Measurements from ENCODE around the gene RTN4RL1.

RTN4RL1 gene

GRCh38 chr17:2063261-2064146, 38.4 kb upstream of the RTN4RL1 start:
- Mint-ChIP-seq H3K27me3 (peaks cover 12% of the 10 kb centered on the region), H3K4me1 (peaks cover 17% of the 10 kb centered on the region), H3K4me3 (no peak overlapping the region), H3K27ac (peak overlapping the region; percentile 29), H3K9me3 (no peaks in the 10 kb centered on the region), H3K36me3 (ENCODE audit: low read depth) (peaks cover 43% of the 10 kb centered on the region)
- DNase-seq = no peak
- no peak for ATAC-seq

- ATAC-seq (no peak), DNase-seq (no peak)
- Mint-ChIP-seq H3K36me3 (ENCODE audit: low read depth) (peaks cover 43% of the 10 kb centered on the region), H3K27ac (no peak overlapping the region), H3K27me3 (peaks cover 15% of the 10 kb centered on the region), H3K9me3 (no peaks in the 10 kb centered on the region), H3K4me3 (no peak overlapping the region), H3K4me1 (peaks cover 15% of the 10 kb centered on the region)
Observed at GRCh38 chr17:2062571-2063183, 37.5 kb upstream of the RTN4RL1 start.

GRCh38 chr17:2061441-2061958, 36.4 kb upstream of the RTN4RL1 start:
- peaks cover 41% of the 10 kb centered on the region for H3K36me3 Mint-ChIP-seq (ENCODE audit: low read depth)
- no peak for ATAC-seq
- peaks cover 17% of the 10 kb centered on the region for H3K4me1 Mint-ChIP-seq
- no peak for DNase-seq
- no peak overlapping the region for H3K4me3 Mint-ChIP-seq
- no peak overlapping the region for H3K27ac Mint-ChIP-seq
- H3K27me3 Mint-ChIP-seq = peaks cover 15% of the 10 kb centered on the region
- H3K9me3 Mint-ChIP-seq = no peaks in the 10 kb centered on the region

- no peak for ATAC-seq
- Mint-ChIP-seq H3K9me3 (no peaks in the 10 kb centered on the region), H3K36me3 (ENCODE audit: low read depth) (peaks cover 37% of the 10 kb centered on the region), H3K4me1 (peaks cover 18% of the 10 kb centered on the region), H3K27ac (no peak overlapping the region), H3K27me3 (peaks cover 15% of the 10 kb centered on the region), H3K4me3 (no peak overlapping the region)
- DNase-seq = no peak
Observed at GRCh38 chr17:2060681-2061440, 35.7 kb upstream of the RTN4RL1 start.

GRCh38 chr17:2060385-2060658, 35.2 kb upstream of the RTN4RL1 start:
- Mint-ChIP-seq H3K4me1 (peaks cover 18% of the 10 kb centered on the region), H3K36me3 (ENCODE audit: low read depth) (peaks cover 37% of the 10 kb centered on the region), H3K27me3 (peaks cover 15% of the 10 kb centered on the region), H3K27ac (no peak overlapping the region), H3K9me3 (no peaks in the 10 kb centered on the region), H3K4me3 (no peak overlapping the region)
- no peak for ATAC-seq
- no peak for DNase-seq

GRCh38 chr17:2059547-2060384, 34.6 kb upstream of the RTN4RL1 start:
- ATAC-seq = no peak
- Mint-ChIP-seq H3K27ac (no peak overlapping the region), H3K9me3 (no peaks in the 10 kb centered on the region), H3K4me1 (peaks cover 16% of the 10 kb centered on the region), H3K4me3 (no peak overlapping the region), H3K36me3 (ENCODE audit: low read depth) (peaks cover 35% of the 10 kb centered on the region), H3K27me3 (peaks cover 15% of the 10 kb centered on the region)
- no peak for DNase-seq

GRCh38 chr17:2058586-2059546, 33.7 kb upstream of the RTN4RL1 start:
- Mint-ChIP-seq H3K4me3 (no peak overlapping the region), H3K4me1 (peaks cover 19% of the 10 kb centered on the region), H3K27me3 (peaks cover 17% of the 10 kb centered on the region), H3K36me3 (ENCODE audit: low read depth) (peaks cover 29% of the 10 kb centered on the region), H3K27ac (no peak overlapping the region), H3K9me3 (no peaks in the 10 kb centered on the region)
- peak; percentile 6 for ATAC-seq
- peak; percentile 81 for DNase-seq

GRCh38 chr17:2057760-2058585, 32.8 kb upstream of the RTN4RL1 start:
- H3K27ac Mint-ChIP-seq = no peak overlapping the region
- H3K9me3 Mint-ChIP-seq = no peaks in the 10 kb centered on the region
- peaks cover 25% of the 10 kb centered on the region for H3K36me3 Mint-ChIP-seq (ENCODE audit: low read depth)
- H3K4me1 Mint-ChIP-seq = peaks cover 26% of the 10 kb centered on the region
- peaks cover 21% of the 10 kb centered on the region for H3K27me3 Mint-ChIP-seq
- no peak overlapping the region for H3K4me3 Mint-ChIP-seq
- no peak for ATAC-seq
- peak; percentile 31 for DNase-seq

- no peak overlapping the region for H3K4me3 Mint-ChIP-seq
Observed at GRCh38 chr17:2057175-2057759, 32.1 kb upstream of the RTN4RL1 start.

GRCh38 chr17:2056206-2057174, 31.4 kb upstream of the RTN4RL1 start:
- peaks cover 30% of the 10 kb centered on the region for H3K27me3 Mint-ChIP-seq
- peaks cover 33% of the 10 kb centered on the region for H3K4me1 Mint-ChIP-seq
- DNase-seq = peak; percentile 49
- H3K27ac Mint-ChIP-seq = no peak overlapping the region
- no peak for ATAC-seq
- H3K36me3 Mint-ChIP-seq (ENCODE audit: low read depth) = peaks cover 14% of the 10 kb centered on the region
- H3K9me3 Mint-ChIP-seq = no peaks in the 10 kb centered on the region
- H3K4me3 Mint-ChIP-seq = peak overlapping the region; percentile 70

More at GRCh38 chr17:2057175-2057759, 32.1 kb upstream of the RTN4RL1 start:
- Mint-ChIP-seq H3K36me3 (ENCODE audit: low read depth) (peaks cover 21% of the 10 kb centered on the region), H3K9me3 (no peaks in the 10 kb centered on the region), H3K27ac (no peak overlapping the region), H3K27me3 (peaks cover 23% of the 10 kb centered on the region), H3K4me1 (peaks cover 27% of the 10 kb centered on the region)
- DNase-seq = peak; percentile 18
- ATAC-seq = no peak
